IMR-90 (cell line): ENCODE data around the gene CHMP1A. TPM values are rescaled to one million over a fixed set of nuclear protein-coding genes. Genes with fewer than 3 reads are reported as not detected.

Source experiments
- ATAC-seq: fragments of 200-7000 bp; cut with Tn5 transposase; 2 replicates; pipeline ENCODE4 v1.9.1; 2020; ENCODE audit warnings: low read depth, mild to moderate bottlenecking, moderate library complexity
- BruUV-seq: library from RNA; stranded (reverse); fragments of 400-500 nt; replicated peaks from 2 replicates; lab custom pipeline; 2021; lab: Mats Ljungman, UMichigan
- CTCF ChIA-PET: fragments of 300-600 bp; formaldehyde crosslinking; extraction: SDS; loops from one replicate; lab custom pipeline; 2021; ENCODE audit warnings: antibody characterized with exemption; lab: Yijun Ruan, JAX
- POLR2A ChIA-PET: fragments of 300-600 bp; sonication (Branson Sonifier 250); formaldehyde crosslinking; loops from one replicate; lab custom pipeline; 2022; ENCODE audit warnings: antibody characterized with exemption; ENCODE audit not compliant: unreplicated experiment; lab: Charles Lee
- DNase-seq: peaks from one replicate; pipeline ENCODE4 v3.0.0; 2013
- H2AFZ ChIP-seq: replicated peaks from 2 replicates; pipeline ENCODE3; 2013; ENCODE audit warnings: low read length, mild to moderate bottlenecking; ENCODE audit not compliant: poor library complexity
- H2AK5ac ChIP-seq: 2 replicates; pipeline ENCODE4 v1.6.1; 2013; ENCODE audit warnings: low read depth, low read length, inconsistent platforms
- H2AK9ac ChIP-seq: replicated peaks from 2 replicates; pipeline ENCODE3; 2013; ENCODE audit warnings: mild to moderate bottlenecking, low read depth, low read length, moderate library complexity; ENCODE audit not compliant: poor library complexity
- H2BK120ac ChIP-seq: 2 replicates; pipeline ENCODE4 v1.6.1; 2013; ENCODE audit warnings: low read depth, low read length, inconsistent platforms
- H2BK15ac ChIP-seq: 3 replicates; pipeline ENCODE4 v1.6.1; 2013; ENCODE audit warnings: low read depth, low read length, inconsistent platforms
- H2BK20ac ChIP-seq: 2 replicates; pipeline ENCODE4 v1.6.1; 2013; ENCODE audit warnings: low read depth, mild to moderate bottlenecking, inconsistent platforms, low read length, moderate library complexity
- H2BK5ac ChIP-seq: 2 replicates; pipeline ENCODE4 v1.6.1; 2013; ENCODE audit warnings: mild to moderate bottlenecking, low read depth, low read length, inconsistent platforms; ENCODE audit not compliant: poor library complexity, severe bottlenecking
- H3K14ac ChIP-seq: replicated peaks from 2 replicates; pipeline ENCODE4 v1.6.1; 2013; ENCODE audit warnings: low read depth, low read length, inconsistent platforms
- H3K18ac ChIP-seq: 2 replicates; pipeline ENCODE4 v1.6.1; 2013; ENCODE audit warnings: low read depth, low read length, control low read depth
- H3K23ac ChIP-seq: 2 replicates; pipeline ENCODE4 v1.6.1; 2013; ENCODE audit warnings: low read depth, low read length, inconsistent platforms
- H3K27ac ChIP-seq: 2 replicates; pipeline ENCODE4 v1.5.1; 2013; ENCODE audit warnings: mild to moderate bottlenecking, control low read depth, low read length; ENCODE audit not compliant: insufficient read depth
- H3K27me3 ChIP-seq: 2 replicates; pipeline ENCODE4 v1.6.1; 2013; ENCODE audit warnings: low read length; ENCODE audit not compliant: control insufficient read depth, insufficient read depth
- H3K36me3 ChIP-seq: 2 replicates; pipeline ENCODE4 v1.6.1; 2013; ENCODE audit warnings: low read length, mixed read lengths; ENCODE audit not compliant: control insufficient read depth, insufficient read depth
- H3K4ac ChIP-seq: 2 replicates; pipeline ENCODE4 v1.6.1; 2013; ENCODE audit warnings: low read depth, low read length, inconsistent platforms
- H3K4me1 ChIP-seq: 2 replicates; pipeline ENCODE4 v1.6.1; 2013; ENCODE audit warnings: low read length, mixed read lengths; ENCODE audit not compliant: control insufficient read depth, insufficient read depth
- H3K4me2 ChIP-seq: 2 replicates; pipeline ENCODE4 v1.6.1; 2013; ENCODE audit warnings: low read depth, mild to moderate bottlenecking, control low read depth, low read length, moderate library complexity
- H3K4me3 ChIP-seq: 2 replicates; pipeline ENCODE4 v1.5.1; 2013; ENCODE audit warnings: low read depth, mild to moderate bottlenecking, control low read depth, low read length, moderate library complexity; ENCODE audit not compliant: insufficient read depth
- H3K56ac ChIP-seq: 2 replicates; pipeline ENCODE4 v1.6.1; 2013; ENCODE audit warnings: low read length, inconsistent platforms; ENCODE audit not compliant: insufficient read depth; ENCODE audit errors: extremely low read depth
- H3K79me1 ChIP-seq, 2 experiments: 2 replicates each; pipeline ENCODE4 v1.6.1; 2013; ENCODE audit warnings: low read length in 2 of 2, inconsistent platforms in 1 of 2, low read depth in 1 of 2
- H3K9ac ChIP-seq: 2 replicates; pipeline ENCODE4 v1.6.1; 2013; ENCODE audit warnings: low read depth, low read length, control low read depth
- H3K9me1 ChIP-seq: 2 replicates; pipeline ENCODE4 v1.6.1; 2013; ENCODE audit warnings: low read length, inconsistent platforms; ENCODE audit not compliant: insufficient read depth
- H3K9me3 ChIP-seq: 2 replicates; pipeline ENCODE4 v1.6.1; 2013; ENCODE audit warnings: low read length; ENCODE audit not compliant: control insufficient read depth, insufficient read depth
- H4K20me1 ChIP-seq: 2 replicates; pipeline ENCODE4 v1.6.1; 2013; ENCODE audit warnings: low read length, inconsistent platforms; ENCODE audit not compliant: insufficient read depth
- H4K5ac ChIP-seq: 2 replicates; pipeline ENCODE4 v1.6.1; 2013; ENCODE audit warnings: mild to moderate bottlenecking, low read depth, low read length, control low read depth
- H4K8ac ChIP-seq, 2 experiments: 2 replicates each; pipeline ENCODE4 v1.6.1; 2013; ENCODE audit warnings: low read depth in 2 of 2, low read length in 2 of 2, control low read depth in 1 of 2, inconsistent platforms in 1 of 2
- H4K91ac ChIP-seq: 2 replicates; pipeline ENCODE4 v1.6.1; 2013; ENCODE audit warnings: low read depth, low read length, inconsistent platforms; ENCODE audit not compliant: insufficient read depth
- BHLHE40 ChIP-seq: fragments of 150-350 bp; IDR thresholded peaks from 2 replicates; pipeline ENCODE4 v1.6.1; 2016; ENCODE audit warnings: mild to moderate bottlenecking, low read depth, low read length
- CEBPB ChIP-seq: IDR thresholded peaks from 2 replicates; pipeline ENCODE4 v1.6.1; 2012; ENCODE audit warnings: low read depth, low read length, improper control_type of control experiment
- CHD1 ChIP-seq: IDR thresholded peaks from 2 replicates; pipeline ENCODE4 v1.6.1; 2012; ENCODE audit warnings: low read depth, low read length, improper control_type of control experiment
- FOS ChIP-seq: fragments of 150-350 bp; IDR thresholded peaks from 2 replicates; pipeline ENCODE4 v1.6.1; 2016; ENCODE audit warnings: low read depth, low read length
- MAFK ChIP-seq: IDR thresholded peaks from 2 replicates; pipeline ENCODE4 v1.6.1; 2012; ENCODE audit warnings: low read depth, low read length, improper control_type of control experiment
- MAZ ChIP-seq: IDR thresholded peaks from 2 replicates; pipeline ENCODE4 v1.6.1; 2012; ENCODE audit warnings: low read depth, mild to moderate bottlenecking, low read length, improper control_type of control experiment, moderate library complexity, borderline replicate concordance
- MXI1 ChIP-seq: IDR thresholded peaks from 2 replicates; pipeline ENCODE4 v1.6.1; 2012; ENCODE audit warnings: low read depth, mild to moderate bottlenecking, low read length, moderate library complexity, borderline replicate concordance
- NFE2L2 ChIP-seq: fragments of 150-350 bp; IDR thresholded peaks from 2 replicates; pipeline ENCODE4 v1.6.1; 2016; ENCODE audit warnings: low read depth, mild to moderate bottlenecking, low read length
- POLR2A ChIP-seq: IDR thresholded peaks from 2 replicates; pipeline ENCODE4 v1.6.1; 2012; ENCODE audit warnings: mild to moderate bottlenecking, low read depth, low read length
- RCOR1 ChIP-seq: IDR thresholded peaks from 2 replicates; pipeline ENCODE4 v1.6.1; 2012; ENCODE audit warnings: mild to moderate bottlenecking, low read length, improper control_type of control experiment; ENCODE audit not compliant: insufficient replicate concordance
- RFX5 ChIP-seq: IDR thresholded peaks from 2 replicates; pipeline ENCODE4 v1.8.0; 2012; ENCODE audit warnings: low read depth, mild to moderate bottlenecking, low read length, moderate library complexity
- SMC3 ChIP-seq: fragments of 150-350 bp; IDR thresholded peaks from 2 replicates; pipeline ENCODE4 v1.6.1; 2016; ENCODE audit warnings: low read depth, mild to moderate bottlenecking, antibody characterized with exemption, low read length, moderate library complexity
- WGBS, 2 experiments: methylation state at CpG; one replicate each; pipeline versions ENCODE4 v1.1.5 to v1.1.7; 2013; ENCODE audit warnings: missing lambda C conversion rate in 2 of 2; ENCODE audit not compliant: insufficient read length in 1 of 2; ENCODE audit errors: extremely low coverage in 2 of 2; 5-methylcytosine and 5-hydroxymethylcytosine counted together
- dilution Hi-C: fragments of 300-500 bp; cut with HindIII; formaldehyde crosslinking; loops from one replicate; pipeline ENCODE4 v1.14.3; 2018; ENCODE audit warnings: low sequenced_read_pairs; ENCODE audit not compliant: unreplicated experiment
- in situ Hi-C: fragments of 300-500 bp; cut with MboI; formaldehyde crosslinking; loops from 3 replicates; pipeline ENCODE4 v1.14.3; 2019; ENCODE audit warnings: low sequenced_read_pairs, inconsistent platforms, mixed read lengths
- intact Hi-C: fragments of 100-400 bp; cut with micrococcal nuclease; formaldehyde crosslinking; loops from 2 replicates; pipeline ENCODE4 v1.10.0; 2022
- polyA plus RNA-seq, 3 experiments: library from polyadenylated mRNA; depleted of rRNA; stranded (reverse); fragments of >200 nt; gene quantifications; 2 replicates each; pipeline ENCODE4 v1.2.3, GENCODE V29; 2012; ENCODE audit warnings: low replicate concordance in 1 of 3
- total RNA-seq: library from RNA; depleted of rRNA; stranded (reverse); fragments of >200 nt; gene quantifications from 2 replicates; pipeline ENCODE4 v1.2.3, GENCODE V29; 2012
- TF ChIP-seq, protein P1 (sequence below): conservative IDR thresholded peaks from 2 replicates; pipeline ENCODE4 v1.5.1; 2012; ENCODE audit warnings: mild to moderate bottlenecking, low read depth, low read length, improper control_type of control experiment
- TF ChIP-seq, protein P2 (sequence below): fragments of 150-350 bp; IDR thresholded peaks from 2 replicates; pipeline ENCODE4 v1.6.1; 2017; ENCODE audit warnings: mild to moderate bottlenecking, antibody characterized with exemption, low read length, low read depth
- TF ChIP-seq, protein P3 (sequence below): fragments of 150-350 bp; IDR thresholded peaks from 2 replicates; pipeline ENCODE4 v1.6.1; 2016; ENCODE audit warnings: low read depth, mild to moderate bottlenecking, low read length, moderate library complexity, borderline replicate concordance

The CHMP1A gene
- total and polyA plus RNA-seq, 2 of the 4 experiments (the other 2 are of a cell fraction) = 97.3 to 99.8 TPM

DNA sequence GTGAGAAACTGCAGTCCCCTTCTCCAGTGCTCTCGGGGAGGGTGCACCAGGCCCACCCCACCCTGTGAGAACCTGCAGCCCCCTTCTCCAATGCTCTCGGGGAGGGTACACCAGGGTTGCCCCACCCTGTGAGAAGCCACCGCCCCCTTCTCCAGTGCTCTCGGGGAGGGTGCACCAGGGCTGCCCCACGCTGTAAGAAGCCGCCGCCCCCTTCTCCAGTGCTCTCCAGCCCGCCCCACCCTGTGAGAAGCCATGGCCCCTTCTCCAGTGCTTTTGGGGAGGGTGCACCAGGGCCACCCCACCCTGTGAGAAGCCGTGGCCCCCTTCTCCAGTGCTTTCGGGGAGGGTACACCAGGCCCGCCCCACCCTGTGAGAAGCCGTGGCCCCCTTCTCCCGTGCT lies 12.2 kb upstream of the CHMP1A start:
- no peak overlapping the region for H2BK120ac ChIP-seq
- H4K91ac ChIP-seq = no peak overlapping the region
- H3K27ac ChIP-seq = no peak overlapping the region
- H3K4me2 ChIP-seq = no peak overlapping the region
- intact Hi-C loops = no loop called here
- no peak overlapping the region for H3K14ac ChIP-seq
- H3K27me3 ChIP-seq = no peaks in the 10 kb centered on the region
- dilution Hi-C loops = no loop called here
- no peak overlapping the region for H2AK5ac ChIP-seq
- DNase-seq (no peak), ATAC-seq (no peak)
- peaks cover 6% of the 10 kb centered on the region for H3K4me1 ChIP-seq
- no peak overlapping the region for H2BK20ac ChIP-seq
- H3K18ac ChIP-seq = no peak overlapping the region
- no peaks in the 10 kb centered on the region for H4K20me1 ChIP-seq
- no TSS peak for BruUV-seq
- no peak overlapping the region for H4K8ac ChIP-seq
- H2BK5ac ChIP-seq = no peak overlapping the region
- ChIA-PET POLR2A (no interaction called here), CTCF (no interaction called here)
- no peak overlapping the region for H3K4ac ChIP-seq
- H3K36me3 ChIP-seq = no peaks in the 10 kb centered on the region
- H3K4me3 ChIP-seq = no peak overlapping the region
- no peak overlapping the region for H2AFZ ChIP-seq
- peaks cover 4% of the 10 kb centered on the region; the same call in 1 of the 2 replicates for H3K9me1 ChIP-seq
- no peak overlapping the region for H3K23ac ChIP-seq
- H4K5ac ChIP-seq = no peak overlapping the region
- H2AK9ac ChIP-seq = no peak overlapping the region
- H3K9me3 ChIP-seq = no peaks in the 10 kb centered on the region
- WGBS, 2 experiments = 100% methylated on average over 1 of the region's 13 CpGs; no CpG with 5 or more reads in 1 of the 2 experiments
- in situ Hi-C loops = no loop called here
- TF ChIP-seq, protein P1, sequence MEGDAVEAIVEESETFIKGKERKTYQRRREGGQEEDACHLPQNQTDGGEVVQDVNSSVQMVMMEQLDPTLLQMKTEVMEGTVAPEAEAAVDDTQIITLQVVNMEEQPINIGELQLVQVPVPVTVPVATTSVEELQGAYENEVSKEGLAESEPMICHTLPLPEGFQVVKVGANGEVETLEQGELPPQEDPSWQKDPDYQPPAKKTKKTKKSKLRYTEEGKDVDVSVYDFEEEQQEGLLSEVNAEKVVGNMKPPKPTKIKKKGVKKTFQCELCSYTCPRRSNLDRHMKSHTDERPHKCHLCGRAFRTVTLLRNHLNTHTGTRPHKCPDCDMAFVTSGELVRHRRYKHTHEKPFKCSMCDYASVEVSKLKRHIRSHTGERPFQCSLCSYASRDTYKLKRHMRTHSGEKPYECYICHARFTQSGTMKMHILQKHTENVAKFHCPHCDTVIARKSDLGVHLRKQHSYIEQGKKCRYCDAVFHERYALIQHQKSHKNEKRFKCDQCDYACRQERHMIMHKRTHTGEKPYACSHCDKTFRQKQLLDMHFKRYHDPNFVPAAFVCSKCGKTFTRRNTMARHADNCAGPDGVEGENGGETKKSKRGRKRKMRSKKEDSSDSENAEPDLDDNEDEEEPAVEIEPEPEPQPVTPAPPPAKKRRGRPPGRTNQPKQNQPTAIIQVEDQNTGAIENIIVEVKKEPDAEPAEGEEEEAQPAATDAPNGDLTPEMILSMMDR = no peak
- TF ChIP-seq SMC3 (no peak), CHD1 (no peak), RFX5 (no peak), MXI1 (no peak), MAFK (no peak), CEBPB (no peak), NFE2L2 (no peak), BHLHE40 (no peak), MAZ (no peak), POLR2A (no peak), RCOR1 (no peak), FOS (no peak)
- TF ChIP-seq, protein P2, sequence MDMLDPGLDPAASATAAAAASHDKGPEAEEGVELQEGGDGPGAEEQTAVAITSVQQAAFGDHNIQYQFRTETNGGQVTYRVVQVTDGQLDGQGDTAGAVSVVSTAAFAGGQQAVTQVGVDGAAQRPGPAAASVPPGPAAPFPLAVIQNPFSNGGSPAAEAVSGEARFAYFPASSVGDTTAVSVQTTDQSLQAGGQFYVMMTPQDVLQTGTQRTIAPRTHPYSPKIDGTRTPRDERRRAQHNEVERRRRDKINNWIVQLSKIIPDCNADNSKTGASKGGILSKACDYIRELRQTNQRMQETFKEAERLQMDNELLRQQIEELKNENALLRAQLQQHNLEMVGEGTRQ = no peak
- TF ChIP-seq, protein P3, sequence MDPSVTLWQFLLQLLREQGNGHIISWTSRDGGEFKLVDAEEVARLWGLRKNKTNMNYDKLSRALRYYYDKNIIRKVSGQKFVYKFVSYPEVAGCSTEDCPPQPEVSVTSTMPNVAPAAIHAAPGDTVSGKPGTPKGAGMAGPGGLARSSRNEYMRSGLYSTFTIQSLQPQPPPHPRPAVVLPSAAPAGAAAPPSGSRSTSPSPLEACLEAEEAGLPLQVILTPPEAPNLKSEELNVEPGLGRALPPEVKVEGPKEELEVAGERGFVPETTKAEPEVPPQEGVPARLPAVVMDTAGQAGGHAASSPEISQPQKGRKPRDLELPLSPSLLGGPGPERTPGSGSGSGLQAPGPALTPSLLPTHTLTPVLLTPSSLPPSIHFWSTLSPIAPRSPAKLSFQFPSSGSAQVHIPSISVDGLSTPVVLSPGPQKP = no peak
- H3K9ac ChIP-seq = no peak overlapping the region
- H3K56ac ChIP-seq = no peak overlapping the region
- peaks cover 0 to 4% of the 10 kb centered on the region in 2 experiments; a peak in 1 of 4 replicates for H3K79me1 ChIP-seq
- H2BK15ac ChIP-seq = no peak overlapping the region
